CMK (cell line): ENCODE data around the gene CD276.
A peak's percentile ranks its signal among the peaks of the same experiment; 100 is the strongest.
"Not testable (repeated sequence)": the region's sequence is repeated elsewhere in the genome, so short reads cannot be mapped to it uniquely, and the experiment has no call there.

Experiments
- DNase-seq: peaks from one replicate; pipeline ENCODE4 v3.0.0-alpha.2; 2010; ENCODE audit warnings: low read depth

Gene CD276

DNA sequence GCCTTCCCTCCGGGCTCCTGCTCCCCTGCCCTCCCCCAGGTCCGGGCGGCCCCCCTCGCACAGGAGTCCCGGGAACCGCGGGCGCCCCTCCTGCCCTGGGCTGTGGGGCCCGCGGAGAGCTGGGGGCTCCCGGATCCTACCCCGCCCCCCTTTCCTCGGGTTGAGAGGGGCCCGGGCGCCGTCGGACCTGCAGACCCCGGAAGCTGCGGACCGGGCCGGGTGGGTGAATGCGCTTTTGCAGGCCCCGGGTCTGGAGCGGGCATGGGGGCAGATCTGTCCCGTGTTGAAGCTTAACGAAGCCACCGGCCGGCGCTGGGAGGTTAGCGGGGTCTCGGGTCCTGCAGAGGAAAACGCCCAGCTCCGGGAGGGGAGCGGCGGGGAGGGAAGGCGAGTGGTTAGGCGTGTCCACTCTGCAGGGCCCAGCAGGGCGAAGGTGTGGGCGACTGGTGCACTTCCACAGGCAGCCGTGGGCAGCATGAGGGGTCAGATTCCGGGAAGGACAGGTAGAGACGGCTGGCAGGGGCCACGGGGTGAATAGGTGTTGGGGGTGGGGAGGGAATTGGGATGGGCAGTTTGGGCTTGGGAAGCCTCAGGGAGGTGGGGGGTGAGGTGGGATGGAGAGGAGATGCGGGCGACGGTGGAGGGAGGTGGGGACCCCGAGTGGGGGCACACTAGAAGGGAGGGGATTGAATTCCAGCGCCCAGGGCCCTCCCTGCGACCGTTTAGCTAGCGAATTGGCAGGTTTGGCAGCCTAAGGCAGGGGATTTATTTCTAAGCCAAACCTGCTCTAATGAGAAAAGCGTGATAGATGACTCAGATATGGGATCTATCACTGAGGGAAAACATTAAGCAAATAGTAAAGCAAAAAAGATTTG, 635 bp downstream of the CD276 start:
- no peak for DNase-seq

DNA sequence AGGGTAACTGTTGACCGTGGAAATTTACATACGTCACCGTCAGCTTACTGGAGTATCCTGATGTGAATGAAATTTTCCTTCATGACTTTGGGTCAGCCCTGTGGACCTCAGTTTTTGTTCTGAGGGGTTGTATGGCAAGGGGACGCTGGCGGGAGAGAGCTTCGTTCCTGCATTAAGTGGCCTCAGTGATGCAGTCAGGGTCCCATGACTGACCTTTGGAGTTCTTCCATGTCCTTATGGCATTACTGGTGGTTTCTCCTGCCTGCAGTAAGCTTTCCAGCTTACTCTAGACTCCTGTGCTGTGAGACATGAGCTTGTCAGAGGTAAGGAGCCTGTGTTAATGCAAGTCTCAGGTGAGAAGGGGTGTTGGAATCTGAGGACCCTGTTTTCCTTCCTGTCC, 1.8 kb downstream of the CD276 start:
- DNase-seq, result no peak

DNA sequence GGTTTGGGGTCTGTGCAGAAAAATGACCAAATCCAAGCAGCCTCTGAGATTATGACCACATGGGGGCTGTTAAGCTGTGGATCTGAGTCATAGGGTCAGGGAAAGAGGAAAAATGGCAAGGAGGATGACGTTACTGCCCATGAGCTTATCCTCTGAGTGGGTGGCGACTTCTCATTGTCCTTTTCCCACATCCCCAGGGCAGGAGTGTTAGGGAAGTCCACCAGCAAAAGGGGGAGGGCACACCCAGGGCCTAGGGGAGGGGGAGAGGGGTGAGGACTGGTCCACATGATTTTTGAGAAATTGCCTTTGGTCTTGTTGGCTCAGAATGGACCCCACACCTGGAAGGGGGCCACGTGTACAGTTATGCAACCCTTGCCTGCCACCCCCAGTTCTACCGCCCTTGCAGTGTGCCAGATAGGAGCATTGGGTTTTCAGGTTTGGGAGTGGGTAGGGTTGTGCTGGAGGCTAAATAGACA, 2.6 kb downstream of the CD276 start:
- DNase-seq, result no peak

DNA sequence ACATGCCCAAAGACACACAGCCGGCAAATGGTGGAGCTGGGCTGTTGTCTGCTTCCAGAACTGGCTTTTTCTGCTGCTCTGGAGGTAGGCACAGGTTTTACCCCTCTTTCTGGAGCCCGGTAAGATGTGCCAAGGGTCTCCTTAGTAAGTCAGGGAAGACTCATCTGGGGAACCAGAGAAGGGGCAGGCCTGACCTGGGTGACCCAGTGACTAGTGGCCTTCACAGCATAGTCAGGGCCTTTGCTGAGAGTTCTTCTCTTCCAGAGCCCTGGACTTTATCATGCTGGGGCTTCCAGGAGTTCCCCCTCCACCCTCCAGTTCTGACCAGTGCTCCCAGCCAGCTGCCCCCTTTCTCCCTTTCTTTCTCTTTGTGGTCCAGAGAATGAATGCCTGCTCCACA, 3.2 kb downstream of the CD276 start:
- no peak for DNase-seq

DNA sequence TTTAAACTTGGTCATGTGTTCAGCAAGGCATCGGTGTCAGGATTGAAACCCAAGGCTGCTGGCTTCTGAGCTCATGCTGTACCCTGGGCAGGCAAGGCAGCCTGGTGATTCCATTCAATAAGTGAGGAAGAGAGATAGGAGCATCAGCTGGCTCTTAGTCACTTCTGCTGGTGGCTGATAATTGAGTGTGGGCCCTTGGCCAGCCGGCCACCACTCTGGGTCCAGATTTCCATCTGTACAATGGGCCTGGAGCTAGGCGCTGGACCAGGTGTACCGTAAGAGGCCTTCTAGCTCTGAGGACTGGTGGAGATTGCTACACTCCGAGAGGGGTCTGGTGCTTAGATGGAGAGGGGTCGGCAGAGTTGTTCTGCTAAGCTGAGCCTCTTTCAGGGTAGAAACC, 4.3 kb downstream of the CD276 start:
- no peak for DNase-seq

DNA sequence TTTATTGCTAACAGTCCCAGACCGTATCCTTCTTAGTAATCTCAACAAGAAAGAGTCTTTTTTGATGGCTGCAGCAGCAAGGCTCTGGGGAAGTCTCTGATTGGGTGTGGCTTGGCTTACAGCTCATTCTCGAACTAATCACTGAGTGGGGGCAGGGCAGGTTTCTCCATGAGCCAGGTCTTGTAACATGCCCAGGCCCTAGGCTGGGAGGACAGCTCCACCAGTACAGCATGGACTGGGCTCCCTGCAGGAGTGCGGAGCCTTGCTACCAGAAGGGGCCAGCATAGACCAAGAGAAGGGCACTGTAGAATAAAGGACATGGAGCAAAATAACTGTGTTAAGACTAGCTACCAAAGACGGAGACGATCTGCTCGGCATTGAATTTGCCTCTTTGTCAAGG, 7.2 kb downstream of the CD276 start:
- DNase-seq, result no peak

DNA sequence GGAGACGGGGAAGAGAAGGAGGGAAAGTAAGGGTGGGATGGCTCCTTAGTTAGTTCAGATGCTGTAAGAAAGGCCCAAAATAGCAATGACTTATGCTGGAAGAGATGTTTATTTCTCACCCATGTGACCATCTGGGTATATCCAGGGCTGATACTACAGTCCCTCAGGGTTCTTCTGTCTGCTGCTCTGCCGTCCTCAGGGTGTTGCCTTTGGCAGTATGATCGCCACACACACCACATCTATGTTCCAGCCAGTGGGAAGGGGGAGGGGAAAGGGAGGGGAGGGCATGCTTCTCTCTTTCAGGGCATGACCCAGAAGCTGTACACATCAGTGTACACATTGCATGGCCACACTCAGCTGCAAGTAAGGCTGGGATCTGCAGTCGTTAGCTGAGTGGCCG, 10.2 kb downstream of the CD276 start:
- DNase-seq, result no peak

DNA sequence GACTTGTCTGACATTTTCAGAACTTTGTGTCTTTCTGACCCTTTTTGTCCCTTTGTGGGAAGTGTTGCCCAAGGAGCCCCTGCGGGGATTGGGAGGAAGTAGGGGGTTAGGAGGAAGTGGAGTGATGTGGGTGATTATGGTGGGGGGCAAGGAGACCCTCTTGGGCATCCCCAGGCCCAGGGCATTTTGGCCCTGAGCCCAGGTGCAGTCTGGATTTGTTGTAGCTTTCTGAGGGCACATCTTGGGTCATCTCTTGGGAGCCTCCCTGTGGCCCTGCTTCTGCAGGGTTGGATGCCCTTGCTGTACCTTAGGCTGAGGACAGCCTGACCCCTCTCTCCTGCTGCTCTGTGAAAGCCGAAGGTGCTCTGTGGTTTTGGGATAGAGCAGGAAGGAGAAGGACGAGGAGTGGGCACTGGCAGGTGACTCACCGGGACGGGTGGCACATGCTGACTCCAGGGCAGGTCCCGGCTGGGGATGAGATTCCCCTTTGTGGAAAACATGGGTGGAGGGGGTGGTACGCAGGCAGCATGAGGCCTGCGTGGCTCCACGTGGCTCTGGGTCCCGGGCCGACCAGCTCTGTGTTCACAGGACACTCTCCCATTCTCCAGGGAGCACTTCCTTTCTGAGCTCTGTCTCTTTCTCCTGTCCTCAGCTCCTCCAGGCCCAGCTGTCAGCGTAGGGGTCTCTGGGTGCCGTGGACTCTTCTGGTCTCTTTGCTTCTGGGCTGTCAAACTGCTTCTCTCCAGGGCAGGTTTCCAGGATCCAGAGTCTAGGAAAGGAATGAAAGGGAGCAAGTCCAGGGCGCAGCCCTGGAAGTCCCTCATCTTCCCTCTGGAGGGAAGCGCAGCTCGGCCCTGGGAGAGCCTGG, 11.8 kb downstream of the CD276 start:
- DNase-seq, result no peak

DNA sequence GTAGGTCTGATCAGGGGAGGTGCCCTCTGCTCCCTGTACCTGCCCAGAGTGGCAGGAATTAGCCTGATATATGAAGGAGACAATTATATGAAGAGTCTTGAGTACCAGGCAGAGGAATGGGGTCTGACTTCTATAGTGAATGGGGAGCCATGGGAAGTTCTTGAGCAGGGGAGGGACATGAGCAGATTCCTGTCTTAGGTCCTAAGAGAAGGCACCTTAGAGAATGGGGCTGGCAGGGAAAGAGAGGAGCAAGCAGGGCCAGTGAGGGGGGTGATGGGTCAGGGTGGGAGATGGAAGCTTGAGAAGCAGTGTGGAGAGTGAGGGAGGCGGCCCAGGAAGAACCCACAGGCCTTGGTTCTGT, 12.4 kb downstream of the CD276 start:
- no peak for DNase-seq

DNA sequence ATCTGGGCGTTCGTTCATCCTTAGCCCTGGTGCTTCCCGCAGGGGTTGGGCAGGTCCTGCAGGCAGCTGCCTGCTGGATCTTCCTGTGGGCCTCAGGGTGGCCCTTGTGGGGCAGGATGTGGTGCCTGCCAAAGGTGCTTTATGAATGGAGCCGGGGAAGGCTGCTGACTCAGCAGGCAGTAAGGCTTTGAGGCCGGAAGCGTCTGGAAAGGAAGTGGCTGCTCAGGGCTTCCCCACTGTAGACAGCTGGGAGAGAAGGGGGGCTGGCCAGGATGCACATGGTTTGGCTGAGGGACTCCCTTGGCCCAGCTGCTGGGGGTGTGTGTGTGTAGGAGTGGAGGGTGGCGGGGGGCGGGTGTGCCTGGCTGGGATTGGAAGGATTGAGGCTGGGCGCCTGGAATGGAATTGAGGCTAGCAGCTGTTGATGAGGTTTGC, 12.9 kb downstream of the CD276 start:
- DNase-seq, result peak; percentile 97

DNA sequence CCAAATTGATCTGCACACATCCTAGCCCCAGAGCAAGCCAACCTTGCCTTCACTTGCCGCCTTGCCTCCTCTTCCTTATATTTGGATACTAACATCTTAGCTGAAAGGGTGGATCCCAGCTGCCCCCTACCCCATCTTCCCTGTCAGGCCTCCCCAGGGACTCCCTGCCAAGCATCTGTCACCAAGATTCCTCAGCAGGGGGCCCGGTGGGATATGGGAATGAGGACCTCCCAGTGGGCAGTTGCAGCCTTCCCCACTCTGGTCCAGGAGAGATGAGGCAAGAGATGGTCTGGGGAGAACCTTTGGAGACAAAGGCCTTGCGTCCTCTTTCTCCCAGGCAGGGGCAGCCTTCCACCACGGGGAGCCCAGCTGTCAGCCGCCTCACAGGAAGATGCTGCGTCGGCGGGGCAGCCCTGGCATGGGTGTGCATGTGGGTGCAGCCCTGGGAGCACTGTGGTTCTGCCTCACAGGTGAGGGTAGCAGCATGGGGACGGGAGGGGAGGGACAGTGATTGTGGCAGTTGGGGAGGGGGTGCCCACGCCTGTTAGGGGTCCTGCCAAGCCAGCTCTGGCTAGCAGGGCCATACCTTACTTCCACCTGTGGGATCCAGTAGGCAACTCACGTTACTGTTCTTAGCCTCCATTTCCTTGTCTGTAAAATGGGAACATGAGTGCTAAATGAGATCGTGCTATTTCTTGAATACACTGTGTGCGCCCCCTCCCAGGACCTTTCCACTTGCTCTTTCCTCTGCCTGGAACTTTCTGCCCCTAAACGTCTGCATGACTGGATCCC, 15.3 kb downstream of the CD276 start:
- DNase-seq, result no peak

DNA sequence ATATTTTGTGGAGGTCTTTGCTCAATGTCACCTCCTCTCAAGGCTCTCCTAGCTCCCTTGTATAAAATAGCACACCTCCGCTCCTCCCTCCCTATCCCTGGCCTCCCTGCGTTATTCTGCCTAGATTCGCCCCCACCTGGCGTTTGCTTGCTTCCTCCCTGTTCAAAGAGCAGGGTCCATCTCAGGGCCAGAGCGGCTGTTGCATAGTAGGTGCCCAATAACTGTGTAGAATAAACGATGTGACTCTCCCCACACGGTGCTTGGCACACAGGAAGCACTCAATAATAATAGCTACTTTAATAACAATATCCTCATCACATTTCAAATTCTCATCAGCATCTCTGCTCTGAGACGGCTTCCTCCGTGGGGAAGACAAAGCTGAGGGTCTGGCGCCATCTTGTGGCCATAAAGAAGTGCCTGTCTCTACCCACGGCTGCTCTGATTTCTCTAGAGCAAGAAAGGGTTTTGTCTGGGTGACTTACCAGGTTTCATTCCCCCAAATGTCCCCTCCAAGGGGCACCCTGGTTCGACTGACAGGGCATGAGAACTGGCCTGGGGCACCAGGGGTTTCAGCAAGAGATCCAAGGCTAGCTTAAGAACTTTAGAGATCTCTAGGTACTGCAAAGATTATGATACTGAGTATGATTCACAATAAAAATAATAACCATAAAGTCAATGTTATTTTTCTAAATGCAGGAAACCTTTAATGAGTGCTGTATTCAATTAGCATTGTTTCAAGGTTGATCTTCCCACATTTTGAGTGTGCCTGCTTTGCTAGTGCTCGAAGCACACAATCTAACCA, 16.1 kb downstream of the CD276 start:
- DNase-seq, result peak; percentile 59

DNA sequence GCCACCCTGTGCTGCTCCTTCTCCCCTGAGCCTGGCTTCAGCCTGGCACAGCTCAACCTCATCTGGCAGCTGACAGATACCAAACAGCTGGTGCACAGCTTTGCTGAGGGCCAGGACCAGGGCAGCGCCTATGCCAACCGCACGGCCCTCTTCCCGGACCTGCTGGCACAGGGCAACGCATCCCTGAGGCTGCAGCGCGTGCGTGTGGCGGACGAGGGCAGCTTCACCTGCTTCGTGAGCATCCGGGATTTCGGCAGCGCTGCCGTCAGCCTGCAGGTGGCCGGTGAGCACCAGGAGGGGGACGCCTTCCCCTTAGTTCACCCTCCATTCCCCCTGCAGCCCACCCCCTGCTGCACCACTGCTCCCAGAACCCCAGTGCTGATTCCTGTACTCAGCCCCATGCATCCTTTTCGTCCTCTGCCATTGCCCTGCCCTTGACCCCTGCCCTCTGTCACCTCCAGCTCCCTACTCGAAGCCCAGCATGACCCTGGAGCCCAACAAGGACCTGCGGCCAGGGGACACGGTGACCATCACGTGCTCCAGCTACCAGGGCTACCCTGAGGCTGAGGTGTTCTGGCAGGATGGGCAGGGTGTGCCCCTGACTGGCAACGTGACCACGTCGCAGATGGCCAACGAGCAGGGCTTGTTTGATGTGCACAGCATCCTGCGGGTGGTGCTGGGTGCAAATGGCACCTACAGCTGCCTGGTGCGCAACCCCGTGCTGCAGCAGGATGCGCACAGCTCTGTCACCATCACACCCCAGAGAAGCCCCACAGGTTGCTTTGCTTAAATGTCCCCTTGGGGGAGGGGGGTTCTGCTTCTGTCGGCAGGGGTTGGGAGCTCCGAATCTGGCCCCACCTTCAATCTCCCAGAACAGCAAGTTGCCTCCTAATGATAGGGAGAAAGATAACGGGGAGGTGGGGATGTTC, 18.4 kb downstream of the CD276 start:
- not testable (repeated sequence) for DNase-seq

DNA sequence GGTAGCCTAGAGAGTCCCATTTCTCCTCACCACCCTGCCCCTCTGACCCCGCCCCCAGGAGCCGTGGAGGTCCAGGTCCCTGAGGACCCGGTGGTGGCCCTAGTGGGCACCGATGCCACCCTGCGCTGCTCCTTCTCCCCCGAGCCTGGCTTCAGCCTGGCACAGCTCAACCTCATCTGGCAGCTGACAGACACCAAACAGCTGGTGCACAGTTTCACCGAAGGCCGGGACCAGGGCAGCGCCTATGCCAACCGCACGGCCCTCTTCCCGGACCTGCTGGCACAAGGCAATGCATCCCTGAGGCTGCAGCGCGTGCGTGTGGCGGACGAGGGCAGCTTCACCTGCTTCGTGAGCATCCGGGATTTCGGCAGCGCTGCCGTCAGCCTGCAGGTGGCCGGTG, 19.4 kb downstream of the CD276 start:
- not testable (repeated sequence) for DNase-seq

DNA sequence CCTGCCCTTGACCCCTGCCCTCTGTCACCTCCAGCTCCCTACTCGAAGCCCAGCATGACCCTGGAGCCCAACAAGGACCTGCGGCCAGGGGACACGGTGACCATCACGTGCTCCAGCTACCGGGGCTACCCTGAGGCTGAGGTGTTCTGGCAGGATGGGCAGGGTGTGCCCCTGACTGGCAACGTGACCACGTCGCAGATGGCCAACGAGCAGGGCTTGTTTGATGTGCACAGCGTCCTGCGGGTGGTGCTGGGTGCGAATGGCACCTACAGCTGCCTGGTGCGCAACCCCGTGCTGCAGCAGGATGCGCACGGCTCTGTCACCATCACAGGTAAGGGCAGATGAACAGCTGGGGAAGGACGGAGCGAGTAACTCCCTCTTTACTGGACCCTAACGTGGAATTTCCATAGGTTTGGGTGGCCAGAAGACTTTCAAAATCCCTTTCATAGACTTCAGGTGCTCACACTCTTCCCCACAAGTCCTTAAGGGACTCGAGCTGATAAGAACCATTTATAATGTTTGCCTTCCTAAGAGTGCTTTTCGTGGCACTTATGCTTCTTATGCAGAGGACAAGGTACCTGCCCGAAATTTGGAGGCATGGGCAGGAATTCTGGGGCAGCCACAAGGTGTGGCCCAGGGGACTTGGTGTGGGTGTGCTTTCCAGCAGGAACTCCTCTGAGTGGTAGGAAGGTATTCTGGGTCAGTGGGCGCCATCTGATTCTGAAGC, 20.1 kb downstream of the CD276 start:
- DNase-seq, result not testable (repeated sequence)

DNA sequence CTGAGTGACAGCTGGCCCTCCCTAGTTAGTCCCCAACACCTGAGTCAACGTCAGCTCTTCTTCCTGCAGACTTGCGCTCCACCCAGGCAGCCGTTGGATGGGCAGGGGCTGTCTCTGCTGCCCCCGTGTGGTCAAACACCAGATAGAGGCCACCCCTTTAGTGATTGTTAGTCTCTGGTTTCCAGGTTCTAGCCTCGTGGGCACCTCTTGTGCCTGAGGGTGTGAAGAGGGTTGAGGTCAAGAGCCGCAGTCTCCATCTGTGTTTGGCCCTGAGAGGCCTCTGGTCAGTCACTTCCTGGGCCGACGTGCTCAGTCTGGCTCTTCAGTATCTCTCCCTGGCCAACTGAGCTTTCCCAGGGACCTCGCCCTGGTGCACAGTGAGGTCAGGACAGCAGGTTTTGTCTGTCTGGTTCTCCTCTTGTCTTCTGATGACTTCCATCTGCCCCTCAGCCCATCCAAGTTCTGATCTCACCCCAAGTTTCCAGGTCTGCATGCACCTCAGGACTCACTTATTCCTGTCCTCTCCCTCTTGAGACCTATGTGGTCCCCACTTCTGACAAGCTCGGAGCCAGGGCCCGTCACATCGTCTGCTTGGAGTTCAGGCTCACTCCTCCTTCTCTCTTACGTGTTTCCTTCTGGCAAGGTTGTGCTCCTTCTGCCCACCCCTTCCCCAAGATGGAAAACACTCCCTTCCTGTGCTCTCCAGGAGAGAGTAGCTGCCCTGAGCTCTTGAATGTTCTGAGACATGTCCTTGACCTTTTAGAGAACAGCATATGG, 20.9 kb downstream of the CD276 start:
- DNase-seq, result peak; percentile 36

DNA sequence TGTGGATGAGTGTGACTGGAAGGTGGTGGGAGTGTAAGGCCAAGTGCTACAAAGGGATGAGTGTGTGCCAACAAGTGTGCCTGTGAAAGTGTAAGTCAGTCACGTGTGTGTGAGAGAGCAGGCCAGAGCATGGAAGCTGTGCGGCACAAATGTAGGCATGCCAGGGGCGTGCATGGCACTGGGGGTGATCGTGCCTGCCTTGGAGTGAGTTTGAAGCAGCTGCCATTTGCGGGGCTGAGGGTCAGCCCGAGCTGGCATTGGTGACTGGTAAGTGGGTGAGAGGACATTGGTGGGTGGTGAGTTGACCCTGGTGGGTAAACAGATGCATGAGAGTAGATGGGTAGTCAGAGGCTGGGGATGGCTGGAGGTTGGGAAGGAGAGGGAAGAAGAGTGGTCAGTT, 24.5 kb downstream of the CD276 start:
- DNase-seq, result no peak

DNA sequence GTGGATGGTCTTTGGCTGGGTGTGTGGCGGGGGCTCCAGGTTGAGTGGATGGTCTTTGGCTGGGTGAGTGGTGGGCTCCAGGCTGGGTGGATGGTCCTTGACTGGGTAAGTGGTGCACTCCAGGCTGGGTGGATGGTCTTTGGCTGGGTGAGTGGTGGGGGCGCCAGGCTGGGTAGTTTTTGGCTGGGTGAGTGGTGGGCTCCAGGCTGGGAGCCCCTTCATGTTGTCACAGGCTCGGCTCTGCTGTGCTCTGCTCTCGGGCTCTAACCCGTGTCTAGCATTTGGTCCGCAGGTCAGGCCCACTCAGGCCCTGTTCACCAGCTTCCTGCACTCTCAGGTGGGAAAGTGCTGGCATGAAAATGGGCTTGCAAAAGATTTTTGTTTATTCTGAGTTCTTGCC, 25.1 kb downstream of the CD276 start:
- DNase-seq, result no peak

DNA sequence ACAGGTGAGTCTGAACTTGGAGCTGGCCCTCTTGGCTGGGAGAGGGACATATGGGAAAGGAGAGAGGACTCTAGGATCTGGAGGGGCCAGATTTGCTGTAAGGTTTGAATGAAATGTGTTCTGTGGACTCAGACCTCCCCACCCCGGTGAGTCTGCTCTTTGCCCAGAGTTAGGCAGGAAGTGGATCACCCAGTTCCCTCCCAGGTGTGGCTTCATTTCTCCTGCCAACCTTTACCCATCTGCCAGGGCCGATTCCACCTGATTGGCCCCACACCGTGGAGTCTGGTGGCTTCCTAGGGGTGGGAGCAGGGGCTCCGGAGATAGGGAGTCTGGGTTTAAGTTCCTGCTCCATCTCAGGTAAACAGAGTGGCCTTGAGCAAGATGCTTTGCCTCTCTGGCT, 25.5 kb downstream of the CD276 start:
- no peak for DNase-seq
